Islet of Langerhans (tissue), 1 donor: ENCODE results near the gene RHOT2.

Experiments used
- FAIRE-seq: peaks from one replicate; lab custom pipeline; 2011; peaks lifted over from hg19 to GRCh38; lab: Jason Lieb, UNC

The RHOT2 gene

GRCh38 chr16:667780-668518, at the start of gene RHOT2:
TSS of gene RHOT2 (plus strand) at chr16:668132. CDS start at chr16:668200, 68 bp downstream.
- no peak for FAIRE-seq

- no peak for FAIRE-seq
These were observed 48.3 kb upstream of the RHOT2 start for GRCh38 chr16:619476-620100.

GRCh38 chr16:620700-621525, 47.0 kb upstream of the RHOT2 start:
- no peak for FAIRE-seq

GRCh38 chr16:621526-622105, 46.3 kb upstream of the RHOT2 start:
- no peak for FAIRE-seq

GRCh38 chr16:622920-623280, 45.0 kb upstream of the RHOT2 start:
- FAIRE-seq: no peak

- FAIRE-seq: no peak
These were observed 43.3 kb upstream of the RHOT2 start for GRCh38 chr16:624526-625070.

GRCh38 chr16:625117-625976, 42.6 kb upstream of the RHOT2 start:
- FAIRE-seq: no peak

- no peak for FAIRE-seq
These were observed 41.8 kb upstream of the RHOT2 start for GRCh38 chr16:625977-626765.

GRCh38 chr16:626787-627453, 41.0 kb upstream of the RHOT2 start:
- FAIRE-seq: no peak

GRCh38 chr16:627454-628239, 40.3 kb upstream of the RHOT2 start:
- no peak for FAIRE-seq

- FAIRE-seq: no peak
These were observed 39.4 kb upstream of the RHOT2 start for GRCh38 chr16:628321-629061.

GRCh38 chr16:629185-629832, 38.6 kb upstream of the RHOT2 start:
- no peak for FAIRE-seq

GRCh38 chr16:629833-630248, 38.1 kb upstream of the RHOT2 start:
- FAIRE-seq: no peak

GRCh38 chr16:630249-630814, 37.6 kb upstream of the RHOT2 start:
- no peak for FAIRE-seq

- no peak for FAIRE-seq
These were observed 37.0 kb upstream of the RHOT2 start, which contains the start of gene WFIKKN1 for GRCh38 chr16:630815-631405. TSS of gene WFIKKN1 (plus strand) at chr16:630985. CDS start at chr16:631254, 269 bp downstream.

- no peak for FAIRE-seq
These were observed 36.0 kb upstream of the RHOT2 start for GRCh38 chr16:631808-632358.
